Measurements from ENCODE around the gene ZDHHC15.
"Not testable (repeated sequence)": the region's sequence is repeated elsewhere in the genome, so short reads cannot be mapped to it uniquely, and the experiment has no call there.

ZDHHC15 gene

DNA sequence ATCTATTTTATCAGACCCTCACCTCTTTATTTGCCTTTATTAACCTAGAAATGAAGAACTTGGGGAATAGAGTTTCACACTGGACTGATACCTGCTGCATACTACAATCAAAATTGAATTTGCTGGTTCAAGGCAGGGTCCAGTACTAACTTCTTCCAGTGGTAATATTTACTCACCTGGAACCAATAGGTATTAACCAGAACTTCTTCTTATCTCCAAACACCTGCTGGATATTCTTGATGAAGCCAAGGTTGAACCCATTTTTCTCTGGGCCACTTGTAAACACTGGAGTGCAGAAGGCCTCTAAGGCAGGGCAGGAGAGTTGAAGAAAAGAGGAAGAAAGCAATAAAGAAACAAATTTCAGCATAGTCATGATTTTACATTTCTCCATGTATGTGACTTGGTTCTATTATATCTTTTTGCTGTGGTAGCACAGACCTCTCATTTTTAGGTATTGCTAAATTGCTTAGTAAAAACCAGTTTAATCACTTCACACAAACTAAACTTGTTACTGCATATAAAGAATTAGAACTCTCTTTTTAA, 101.1 kb downstream of the ZDHHC15 start:
- no peak for DNase-seq (ENCODE audit: low read depth)
- no peak overlapping the region for H3K4me3 ChIP-seq (ENCODE audit: low read depth, low read length)
- in situ Hi-C loops (cut with HindIII; ENCODE audit: low sequenced_read_pairs), result no loop called here
- TF ChIP-seq, protein P1, sequence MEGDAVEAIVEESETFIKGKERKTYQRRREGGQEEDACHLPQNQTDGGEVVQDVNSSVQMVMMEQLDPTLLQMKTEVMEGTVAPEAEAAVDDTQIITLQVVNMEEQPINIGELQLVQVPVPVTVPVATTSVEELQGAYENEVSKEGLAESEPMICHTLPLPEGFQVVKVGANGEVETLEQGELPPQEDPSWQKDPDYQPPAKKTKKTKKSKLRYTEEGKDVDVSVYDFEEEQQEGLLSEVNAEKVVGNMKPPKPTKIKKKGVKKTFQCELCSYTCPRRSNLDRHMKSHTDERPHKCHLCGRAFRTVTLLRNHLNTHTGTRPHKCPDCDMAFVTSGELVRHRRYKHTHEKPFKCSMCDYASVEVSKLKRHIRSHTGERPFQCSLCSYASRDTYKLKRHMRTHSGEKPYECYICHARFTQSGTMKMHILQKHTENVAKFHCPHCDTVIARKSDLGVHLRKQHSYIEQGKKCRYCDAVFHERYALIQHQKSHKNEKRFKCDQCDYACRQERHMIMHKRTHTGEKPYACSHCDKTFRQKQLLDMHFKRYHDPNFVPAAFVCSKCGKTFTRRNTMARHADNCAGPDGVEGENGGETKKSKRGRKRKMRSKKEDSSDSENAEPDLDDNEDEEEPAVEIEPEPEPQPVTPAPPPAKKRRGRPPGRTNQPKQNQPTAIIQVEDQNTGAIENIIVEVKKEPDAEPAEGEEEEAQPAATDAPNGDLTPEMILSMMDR (IDR thresholded peaks at IDR 0.05; ENCODE audit: low read depth, low read length, missing control alignments), result no peak

DNA sequence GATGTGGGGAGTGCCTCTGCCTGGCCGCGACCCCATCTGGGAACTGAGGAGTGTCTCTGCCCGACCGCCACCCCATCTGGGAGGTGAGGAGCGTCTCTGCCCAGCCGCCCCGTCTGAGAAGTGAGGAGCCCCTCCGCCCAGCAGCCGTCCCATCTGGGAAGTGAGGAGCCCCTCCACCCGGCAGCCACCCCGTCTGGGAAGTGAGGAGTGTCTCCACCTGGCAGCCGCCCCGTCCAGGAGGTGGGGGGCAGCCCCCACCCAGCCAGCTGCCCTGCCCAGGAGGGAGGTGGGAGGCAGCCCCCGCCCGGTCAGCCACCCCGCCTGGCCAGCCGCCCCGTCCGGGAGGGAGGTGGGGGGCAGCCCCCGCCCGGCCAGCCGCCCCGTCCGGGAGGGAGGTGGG, 115.7 kb downstream of the ZDHHC15 start:
- H3K4me3 ChIP-seq (ENCODE audit: low read depth, low read length); DNase-seq (ENCODE audit: low read depth); in situ Hi-C loops (cut with HindIII; ENCODE audit: low sequenced_read_pairs): not testable (repeated sequence)

DNA sequence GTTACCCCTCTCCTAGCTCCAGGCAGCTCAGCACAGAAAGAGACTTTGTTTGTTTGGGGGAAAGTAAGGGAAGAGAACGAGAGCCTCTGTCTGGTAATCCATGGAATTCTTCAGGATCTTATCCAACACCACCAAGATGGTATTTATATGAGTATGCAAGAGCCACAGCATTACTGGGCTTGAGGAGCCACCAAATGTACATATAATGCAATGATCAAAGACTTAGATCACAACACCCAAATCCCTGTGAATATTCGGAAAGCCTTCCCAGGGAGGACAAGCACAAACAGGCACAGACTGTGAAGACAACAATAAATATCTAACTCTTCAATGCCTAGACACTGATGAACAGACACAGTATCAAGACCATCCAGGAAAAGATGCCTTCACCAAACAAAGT, 132.4 kb downstream of the ZDHHC15 start:
- H3K4me3 ChIP-seq (ENCODE audit: low read depth, low read length), result no peak overlapping the region
- no peak for DNase-seq (ENCODE audit: low read depth)
- in situ Hi-C loops (cut with HindIII; ENCODE audit: low sequenced_read_pairs), result no loop called here
- TF ChIP-seq, protein P1 (IDR thresholded peaks at IDR 0.05; ENCODE audit: low read depth, low read length, missing control alignments), result no peak

DNA sequence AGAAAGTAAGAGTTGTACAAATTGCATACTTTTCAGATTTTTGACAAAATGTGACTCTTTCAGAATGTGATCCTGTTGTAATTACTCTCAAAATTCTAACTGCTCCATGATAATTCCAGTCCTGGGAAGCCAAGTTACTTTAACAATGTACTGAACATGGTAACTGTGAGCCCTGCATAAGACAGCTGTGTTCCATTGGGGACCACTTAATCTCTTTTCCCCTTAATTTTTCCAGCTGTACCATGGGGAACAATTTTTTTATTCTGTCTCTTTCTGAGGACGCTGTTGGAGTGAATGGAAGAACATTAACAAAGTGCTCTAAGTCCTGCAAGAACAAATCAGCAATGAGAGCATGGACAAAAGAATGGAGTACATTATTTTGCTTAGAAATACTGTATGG, 153.1 kb downstream of the ZDHHC15 start:
- TF ChIP-seq, protein P1 (IDR thresholded peaks at IDR 0.05; ENCODE audit: low read depth, low read length, missing control alignments), result no peak
- H3K4me3 ChIP-seq (ENCODE audit: low read depth, low read length), result no peak overlapping the region
- in situ Hi-C loops (cut with HindIII; ENCODE audit: low sequenced_read_pairs), result no loop called here
- no peak for DNase-seq (ENCODE audit: low read depth)

DNA sequence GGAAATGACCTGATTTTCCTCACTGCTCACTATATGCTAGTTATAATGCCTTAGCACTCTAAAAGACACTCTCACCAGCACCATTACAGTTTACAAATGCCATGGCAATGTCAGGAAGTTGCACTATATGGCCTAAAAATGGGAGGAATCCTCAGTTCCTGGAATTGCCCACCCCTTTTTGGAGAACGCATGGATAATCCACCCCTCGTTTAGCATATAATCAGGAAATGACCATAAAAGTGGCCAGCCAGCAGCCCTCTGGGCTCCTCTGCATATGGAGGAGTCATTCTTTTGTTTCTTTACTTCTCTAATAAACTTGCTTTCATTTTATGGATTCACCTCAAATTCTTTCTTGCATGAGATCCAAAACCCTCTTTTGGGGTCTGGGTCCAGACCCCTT, 156.0 kb downstream of the ZDHHC15 start:
- no peak for DNase-seq (ENCODE audit: low read depth)
- in situ Hi-C loops (cut with HindIII; ENCODE audit: low sequenced_read_pairs), result no loop called here
- TF ChIP-seq, protein P1 (IDR thresholded peaks at IDR 0.05; ENCODE audit: low read depth, low read length, missing control alignments), result no peak
- no peak overlapping the region for H3K4me3 ChIP-seq (ENCODE audit: low read depth, low read length)

DNA sequence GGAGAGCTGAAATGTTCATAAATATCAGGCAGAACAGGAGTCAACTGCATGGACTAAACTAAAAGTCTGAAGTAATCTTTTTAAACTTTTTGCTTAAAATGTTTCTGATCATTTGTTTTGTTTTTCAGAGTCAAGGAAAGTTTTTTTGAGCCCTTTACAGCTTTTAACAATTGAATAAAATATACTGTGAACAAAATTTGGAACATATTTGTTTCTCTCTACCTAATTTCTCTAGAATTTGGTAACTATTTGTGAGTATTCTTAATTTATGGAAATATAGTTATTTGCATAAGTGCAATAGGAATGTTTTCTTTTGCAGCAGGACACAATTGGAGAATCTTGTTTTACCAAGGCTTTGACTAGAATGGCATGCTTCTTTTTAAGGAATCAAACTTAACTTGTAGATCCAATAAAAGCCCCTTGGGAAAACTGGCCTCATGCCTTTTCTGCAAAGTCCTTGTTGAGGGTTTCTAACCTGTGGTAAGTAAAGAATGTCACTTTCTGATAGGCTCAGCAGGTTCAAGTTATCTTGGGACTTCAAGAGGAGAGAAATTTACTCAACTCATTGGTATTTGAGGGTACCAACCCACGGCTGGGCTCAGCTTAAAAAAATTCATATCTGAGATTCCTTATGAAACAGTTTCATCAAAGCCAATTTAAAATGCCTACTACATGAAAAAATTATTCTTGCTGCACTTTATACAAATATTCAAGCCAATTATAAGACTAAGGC, 157.4 kb downstream of the ZDHHC15 start:
- no peak for DNase-seq (ENCODE audit: low read depth)
- no peak overlapping the region for H3K4me3 ChIP-seq (ENCODE audit: low read depth, low read length)
- TF ChIP-seq, protein P1 (IDR thresholded peaks at IDR 0.05; ENCODE audit: low read depth, low read length, missing control alignments), result no peak
- in situ Hi-C loops (cut with HindIII; ENCODE audit: low sequenced_read_pairs), result no loop called here

DNA sequence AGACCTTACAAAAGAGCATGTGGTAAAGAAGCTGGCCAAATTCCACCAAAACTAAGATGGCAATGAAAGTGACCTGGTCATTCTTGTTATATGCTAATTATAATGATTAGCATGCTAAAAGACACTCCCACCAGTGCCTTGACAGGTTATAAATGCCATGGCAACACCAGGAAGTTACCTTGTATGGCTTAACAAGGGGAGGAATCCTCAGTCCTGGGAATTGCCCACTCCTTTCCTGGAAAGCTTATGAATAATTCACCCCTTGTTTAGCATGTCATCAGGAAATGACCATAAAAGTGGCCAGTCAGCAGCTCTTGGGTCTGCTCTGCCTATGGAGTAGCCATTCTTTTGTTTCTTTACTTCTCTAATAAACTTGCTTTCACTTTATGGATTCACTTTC, 161.0 kb downstream of the ZDHHC15 start:
- H3K4me3 ChIP-seq (ENCODE audit: low read depth, low read length), result no peak overlapping the region
- in situ Hi-C loops (cut with HindIII; ENCODE audit: low sequenced_read_pairs), result no loop called here
- no peak for DNase-seq (ENCODE audit: low read depth)
- TF ChIP-seq, protein P1 (IDR thresholded peaks at IDR 0.05; ENCODE audit: low read depth, low read length, missing control alignments), result no peak

DNA sequence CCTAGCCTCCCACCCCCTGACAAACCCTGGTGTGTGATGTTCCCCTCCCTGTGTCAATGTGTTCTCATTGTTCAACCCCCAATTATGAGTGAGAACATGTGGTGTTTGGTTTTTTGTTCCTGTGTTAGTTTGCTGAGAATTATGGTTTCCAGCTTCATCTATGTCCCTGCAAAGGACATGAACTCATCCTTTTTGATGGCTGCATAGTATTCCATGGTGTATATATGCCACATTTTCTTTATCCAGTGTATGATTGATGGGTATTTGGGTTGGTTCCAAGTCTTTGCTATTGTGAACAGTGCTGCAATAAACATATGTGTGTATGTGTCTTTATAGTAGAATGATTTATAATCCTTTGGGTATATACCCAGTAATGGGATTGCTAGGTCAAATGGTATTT, 174.2 kb downstream of the ZDHHC15 start:
- H3K4me3 ChIP-seq (ENCODE audit: low read depth, low read length); DNase-seq (ENCODE audit: low read depth); in situ Hi-C loops (cut with HindIII; ENCODE audit: low sequenced_read_pairs): not testable (repeated sequence)
